MM.1S (cell line): ENCODE results near the gene NUDT6.

Source experiments
- EZH2 ChIP-seq: fragments of 300-600 bp; sonication (generic); optimal IDR thresholded peaks from 2 replicates; pipeline ENCODE3; 2017; ENCODE audit warnings: low read depth, mild to moderate bottlenecking, antibody characterized with exemption, low read length, mixed read lengths
- TF ChIP-seq, protein P1 (sequence below): fragments of 300-600 bp; sonication (generic); IDR thresholded peaks from 2 replicates; pipeline ENCODE4 v1.5.1; 2016; ENCODE audit warnings: antibody characterized with exemption, low read length, mixed read lengths

- no peak for TF ChIP-seq EZH2
- TF ChIP-seq, protein P1, sequence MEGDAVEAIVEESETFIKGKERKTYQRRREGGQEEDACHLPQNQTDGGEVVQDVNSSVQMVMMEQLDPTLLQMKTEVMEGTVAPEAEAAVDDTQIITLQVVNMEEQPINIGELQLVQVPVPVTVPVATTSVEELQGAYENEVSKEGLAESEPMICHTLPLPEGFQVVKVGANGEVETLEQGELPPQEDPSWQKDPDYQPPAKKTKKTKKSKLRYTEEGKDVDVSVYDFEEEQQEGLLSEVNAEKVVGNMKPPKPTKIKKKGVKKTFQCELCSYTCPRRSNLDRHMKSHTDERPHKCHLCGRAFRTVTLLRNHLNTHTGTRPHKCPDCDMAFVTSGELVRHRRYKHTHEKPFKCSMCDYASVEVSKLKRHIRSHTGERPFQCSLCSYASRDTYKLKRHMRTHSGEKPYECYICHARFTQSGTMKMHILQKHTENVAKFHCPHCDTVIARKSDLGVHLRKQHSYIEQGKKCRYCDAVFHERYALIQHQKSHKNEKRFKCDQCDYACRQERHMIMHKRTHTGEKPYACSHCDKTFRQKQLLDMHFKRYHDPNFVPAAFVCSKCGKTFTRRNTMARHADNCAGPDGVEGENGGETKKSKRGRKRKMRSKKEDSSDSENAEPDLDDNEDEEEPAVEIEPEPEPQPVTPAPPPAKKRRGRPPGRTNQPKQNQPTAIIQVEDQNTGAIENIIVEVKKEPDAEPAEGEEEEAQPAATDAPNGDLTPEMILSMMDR: no peak
These were observed 21.0 kb downstream of the NUDT6 start for GRCh38 chr4:122901247-122902010.
